Vagina (tissue), 2 donors: ENCODE results near the gene SLFN5. TPM values are rescaled to one million over a fixed set of nuclear protein-coding genes. Genes with fewer than 3 reads are reported as not detected.

ENCODE experiments used
- DNase-seq, 2 donors: peaks; one replicate each; pipeline ENCODE4 v3.0.0-alpha.2; 2017; ENCODE audit errors: extremely low spot score in 2 of 2
- H3K27ac ChIP-seq: fragments of 200-600 bp; sonication (generic); one replicate; pipeline ENCODE4 v1.5.1; 2019
- H3K27me3 ChIP-seq: fragments of 200-600 bp; sonication (generic); one replicate; pipeline ENCODE4 v1.5.1; 2019
- H3K36me3 ChIP-seq, 2 donors: fragments of 200-600 bp; sonication (generic); one replicate each; pipeline ENCODE4 v1.5.1; 2017 to 2019
- H3K4me1 ChIP-seq: fragments of 200-600 bp; sonication (generic); one replicate; pipeline ENCODE4 v1.5.1; 2019
- H3K4me3 ChIP-seq, 2 donors: fragments of 200-600 bp; sonication (generic); 1 replicate in 1 of 2; 2 replicates in 1 of 2; pipeline ENCODE4 v1.5.1; 2016 to 2019
- H3K9me3 ChIP-seq: fragments of 200-600 bp; sonication (generic); one replicate; pipeline ENCODE4 v1.5.1; 2019
- POLR2A ChIP-seq, 2 donors: fragments of 450-650 bp; IDR thresholded peaks; one replicate each; pipeline ENCODE4 v1.6.1; 2017; ENCODE audit warnings: antibody characterized with exemption in 2 of 2, mild to moderate bottlenecking in 2 of 2, moderate library complexity in 2 of 2
- POLR2AphosphoS5 ChIP-seq, 2 donors: sonication (generic); formaldehyde crosslinking; IDR thresholded peaks; one replicate each; pipeline ENCODE4 v1.9.0; 2017; ENCODE audit warnings: antibody characterized with exemption in 2 of 2, mild to moderate bottlenecking in 2 of 2, low read depth in 1 of 2; ENCODE audit not compliant: insufficient read depth in 1 of 2
- intact Hi-C: fragments of 100-400 bp; cut with DNase I; formaldehyde crosslinking; loops from one replicate; pipeline ENCODE4 v1.15.1; 2023
- total RNA-seq: library from RNA; depleted of rRNA; stranded (reverse); fragments of >200 nt; gene quantifications from one replicate; pipeline ENCODE4 v1.2.3, GENCODE V29; 2016
- TF ChIP-seq, protein P1 (sequence below), 3 experiments: fragments of 450-650 bp in 2 of 3; fragments of 200-600 bp in 1 of 3; sonication (generic) in 1 of 3; IDR thresholded peaks; one replicate each; pipeline ENCODE4 v1.5.1; 2017 to 2019; ENCODE audit warnings: antibody characterized with exemption in 3 of 3, mild to moderate bottlenecking in 2 of 3, moderate library complexity in 2 of 3

The SLFN5 gene
- total RNA-seq, 1 donor from 2014 or later: 27.7 TPM

DNA sequence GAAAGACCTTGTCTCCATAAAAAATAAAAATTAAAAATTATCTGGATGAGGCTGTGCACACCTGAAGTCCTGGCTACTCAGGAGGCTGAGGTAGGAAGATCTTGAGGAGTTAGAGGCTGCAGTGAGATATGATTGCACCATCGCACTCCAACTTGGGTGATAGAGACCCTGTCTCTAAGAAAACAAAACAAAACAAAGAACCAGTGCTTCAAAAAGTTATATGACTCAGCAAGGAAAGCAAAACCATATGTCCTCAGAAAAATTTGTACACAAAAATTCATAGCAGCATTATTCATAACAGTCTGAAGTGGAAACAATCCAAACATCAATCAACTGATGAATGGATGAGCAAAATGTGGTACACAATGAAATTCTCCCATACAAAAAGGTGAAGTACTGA is 48.9 kb downstream of the SLFN5 start:
- TF ChIP-seq POLR2A (IDR thresholded peaks at IDR 0.05) (no peak), POLR2AphosphoS5 (IDR thresholded peaks at IDR 0.05; ENCODE audit: insufficient read depth in 1 of 2, low read depth in 1 of 2) (no peak)
- TF ChIP-seq, protein P1, sequence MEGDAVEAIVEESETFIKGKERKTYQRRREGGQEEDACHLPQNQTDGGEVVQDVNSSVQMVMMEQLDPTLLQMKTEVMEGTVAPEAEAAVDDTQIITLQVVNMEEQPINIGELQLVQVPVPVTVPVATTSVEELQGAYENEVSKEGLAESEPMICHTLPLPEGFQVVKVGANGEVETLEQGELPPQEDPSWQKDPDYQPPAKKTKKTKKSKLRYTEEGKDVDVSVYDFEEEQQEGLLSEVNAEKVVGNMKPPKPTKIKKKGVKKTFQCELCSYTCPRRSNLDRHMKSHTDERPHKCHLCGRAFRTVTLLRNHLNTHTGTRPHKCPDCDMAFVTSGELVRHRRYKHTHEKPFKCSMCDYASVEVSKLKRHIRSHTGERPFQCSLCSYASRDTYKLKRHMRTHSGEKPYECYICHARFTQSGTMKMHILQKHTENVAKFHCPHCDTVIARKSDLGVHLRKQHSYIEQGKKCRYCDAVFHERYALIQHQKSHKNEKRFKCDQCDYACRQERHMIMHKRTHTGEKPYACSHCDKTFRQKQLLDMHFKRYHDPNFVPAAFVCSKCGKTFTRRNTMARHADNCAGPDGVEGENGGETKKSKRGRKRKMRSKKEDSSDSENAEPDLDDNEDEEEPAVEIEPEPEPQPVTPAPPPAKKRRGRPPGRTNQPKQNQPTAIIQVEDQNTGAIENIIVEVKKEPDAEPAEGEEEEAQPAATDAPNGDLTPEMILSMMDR (IDR thresholded peaks at IDR 0.05): no peak
- intact Hi-C loops: loop anchor here (5.0 kb wide), 1 partner anchor 595 kb away; no protein-coding TSS in a partner anchor
- Histone ChIP-seq H3K36me3 (no peaks in the 10 kb centered on the region), H3K4me3 (no peak overlapping the region), H3K9me3 (no peaks in the 10 kb centered on the region), H3K27me3 (no peaks in the 10 kb centered on the region), H3K4me1 (no peaks in the 10 kb centered on the region), H3K27ac (no peak overlapping the region)
- DNase-seq: no peak

DNA sequence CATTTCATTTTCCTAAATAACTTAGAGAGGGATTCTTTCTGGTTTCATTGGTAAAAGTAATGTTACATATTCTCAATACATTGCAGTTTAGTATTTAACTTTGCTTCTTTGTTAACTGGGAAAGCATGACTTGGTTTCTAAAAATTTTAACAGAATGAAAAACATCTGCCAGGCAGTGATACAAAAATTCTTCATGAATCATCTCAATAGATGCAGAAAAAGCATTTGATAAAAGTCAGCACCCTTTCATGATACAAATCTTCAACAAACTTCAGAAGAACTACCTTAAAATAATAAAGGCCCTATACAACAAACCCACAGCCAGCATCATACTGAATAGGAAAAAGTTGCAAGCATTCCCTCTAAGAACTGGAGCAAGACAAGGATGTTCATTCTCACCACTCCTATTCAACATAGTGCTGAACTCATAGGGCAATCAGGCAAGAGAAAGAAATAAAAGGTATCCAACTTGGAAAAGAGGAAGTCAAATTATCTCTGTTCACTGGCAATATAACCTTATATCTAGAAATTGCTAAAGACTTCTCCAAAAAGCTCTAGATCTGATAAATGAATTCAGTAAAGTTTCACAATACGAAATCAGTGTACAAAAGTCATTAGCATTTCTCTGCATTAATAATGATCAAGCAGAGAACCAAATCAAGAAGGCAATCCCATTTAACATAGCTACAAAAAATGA is 50.4 kb downstream of the SLFN5 start:
- TF ChIP-seq POLR2AphosphoS5 (IDR thresholded peaks at IDR 0.05; ENCODE audit: insufficient read depth in 1 of 2, low read depth in 1 of 2): no peak
- no peak for TF ChIP-seq POLR2A (IDR thresholded peaks at IDR 0.05)
- TF ChIP-seq, protein P1 (IDR thresholded peaks at IDR 0.05): no peak
- H3K4me3 ChIP-seq: no peak overlapping the region
- intact Hi-C loops: loop anchor here (5.0 kb wide), 1 partner anchor 596 kb away; no protein-coding TSS in a partner anchor

DNA sequence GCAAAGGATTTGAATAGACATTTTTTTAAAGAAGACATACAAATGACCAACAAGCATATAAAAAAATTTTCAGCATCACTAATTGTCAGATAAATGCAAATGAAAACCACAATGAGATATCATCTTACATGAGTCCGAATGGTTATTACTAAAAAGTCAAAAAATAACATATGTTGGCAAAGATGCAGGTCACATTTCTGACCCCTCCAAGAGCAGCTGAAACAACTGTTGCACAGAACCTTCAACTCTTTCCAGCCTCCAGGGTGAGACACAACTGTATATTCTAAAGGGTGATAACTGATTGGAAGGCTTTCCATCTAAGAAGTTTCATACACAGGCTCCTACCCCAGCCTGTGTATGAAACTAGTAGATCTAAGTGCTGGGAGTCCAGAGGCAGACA is 51.9 kb downstream of the SLFN5 start:
- no peaks in the 10 kb centered on the region for H3K4me1 ChIP-seq
- intact Hi-C loops: loop anchor here (5.0 kb wide), 1 partner anchor 597 kb away; no protein-coding TSS in a partner anchor
- H3K4me3 ChIP-seq: no peak overlapping the region
- no peaks in the 10 kb centered on the region for H3K9me3 ChIP-seq
- H3K27me3 ChIP-seq: no peaks in the 10 kb centered on the region
- TF ChIP-seq, protein P1 (IDR thresholded peaks at IDR 0.05): no peak
- TF ChIP-seq POLR2AphosphoS5 (IDR thresholded peaks at IDR 0.05; ENCODE audit: insufficient read depth in 1 of 2, low read depth in 1 of 2): no peak
- TF ChIP-seq POLR2A (IDR thresholded peaks at IDR 0.05): no peak
- H3K27ac ChIP-seq: peak overlapping the region; percentile 45
- DNase-seq: no peak
- H3K36me3 ChIP-seq: no peaks in the 10 kb centered on the region

More for the DNA sequence above, 50.4 kb downstream of the SLFN5 start:
- no peaks in the 10 kb centered on the region for H3K27me3 ChIP-seq
- H3K4me1 ChIP-seq: no peaks in the 10 kb centered on the region
- no peaks in the 10 kb centered on the region for H3K36me3 ChIP-seq
- H3K9me3 ChIP-seq: no peaks in the 10 kb centered on the region
- DNase-seq: no peak
- no peak overlapping the region for H3K27ac ChIP-seq

DNA sequence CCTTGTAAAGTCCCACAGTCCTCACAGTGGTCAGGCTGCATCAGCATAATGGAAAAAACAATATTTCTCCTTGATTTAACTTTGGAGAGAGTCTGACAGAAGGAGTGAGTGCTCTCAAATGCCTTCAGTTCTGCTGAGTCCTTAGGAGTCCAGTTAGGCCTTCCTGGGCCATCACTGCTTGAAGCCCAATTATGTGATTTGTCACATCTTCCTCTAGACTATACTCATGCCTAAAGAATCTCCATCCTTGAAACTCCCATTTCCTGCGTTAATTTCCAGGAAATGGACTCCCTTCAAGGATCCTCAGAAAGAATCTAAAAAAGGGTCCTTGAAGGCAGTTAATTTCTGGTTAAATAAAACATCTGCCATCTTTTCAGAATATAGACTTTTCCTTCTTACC is 52.8 kb downstream of the SLFN5 start:
- no peaks in the 10 kb centered on the region for H3K27me3 ChIP-seq
- DNase-seq: no peak
- no peak overlapping the region for H3K27ac ChIP-seq
- H3K4me1 ChIP-seq: no peaks in the 10 kb centered on the region
- H3K36me3 ChIP-seq: no peaks in the 10 kb centered on the region
- no peaks in the 10 kb centered on the region for H3K9me3 ChIP-seq
- no peak overlapping the region for H3K4me3 ChIP-seq
- TF ChIP-seq POLR2A (IDR thresholded peaks at IDR 0.05) (no peak), POLR2AphosphoS5 (IDR thresholded peaks at IDR 0.05; ENCODE audit: insufficient read depth in 1 of 2, low read depth in 1 of 2) (no peak)
- TF ChIP-seq, protein P1 (IDR thresholded peaks at IDR 0.05): no peak
- intact Hi-C loops: no loop called here

DNA sequence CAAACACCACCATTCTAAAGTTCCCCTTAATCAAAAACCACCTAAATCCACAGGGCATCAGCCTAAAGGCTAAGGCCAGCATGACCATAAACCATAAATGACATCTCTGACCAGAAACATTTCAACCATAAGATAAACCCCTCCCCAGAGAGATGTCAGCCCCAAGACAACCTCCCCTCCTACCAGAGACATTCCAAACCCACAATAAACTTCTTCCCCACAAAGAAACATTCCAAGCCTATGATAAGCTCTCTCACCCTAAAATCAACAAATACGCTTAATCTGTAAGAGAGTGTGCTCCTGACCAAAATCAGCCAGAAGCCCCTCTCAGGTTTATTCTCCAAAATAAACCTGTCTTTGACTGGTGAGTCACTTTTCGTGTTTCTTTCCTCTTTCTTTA is 54.8 kb downstream of the SLFN5 start:
- Histone ChIP-seq H3K9me3 (no peaks in the 10 kb centered on the region), H3K4me1 (no peaks in the 10 kb centered on the region)

More for the DNA sequence above, 54.8 kb downstream of the SLFN5 start:
- Histone ChIP-seq H3K27me3 (no peaks in the 10 kb centered on the region), H3K27ac (no peak overlapping the region), H3K4me3 (no peak overlapping the region), H3K36me3 (no peaks in the 10 kb centered on the region)
- DNase-seq: no peak
- intact Hi-C loops: no loop called here
- TF ChIP-seq POLR2A (IDR thresholded peaks at IDR 0.05): no peak
- TF ChIP-seq, protein P1 (IDR thresholded peaks at IDR 0.05): no peak
- TF ChIP-seq POLR2AphosphoS5 (IDR thresholded peaks at IDR 0.05; ENCODE audit: insufficient read depth in 1 of 2, low read depth in 1 of 2): no peak
